SKM-1 treated with dmso at 0.1 percent for 144 hours (cell line): ENCODE data around the gene DAPK2.
A peak's percentile ranks its signal among the peaks of the same experiment; 100 is the strongest.

Experiments used
- DNase-seq: peaks from one replicate; lab custom pipeline; 2025; ENCODE audit not compliant: unreplicated experiment; lab: John Stamatoyannopoulos, UW

The DAPK2 gene

DNA sequence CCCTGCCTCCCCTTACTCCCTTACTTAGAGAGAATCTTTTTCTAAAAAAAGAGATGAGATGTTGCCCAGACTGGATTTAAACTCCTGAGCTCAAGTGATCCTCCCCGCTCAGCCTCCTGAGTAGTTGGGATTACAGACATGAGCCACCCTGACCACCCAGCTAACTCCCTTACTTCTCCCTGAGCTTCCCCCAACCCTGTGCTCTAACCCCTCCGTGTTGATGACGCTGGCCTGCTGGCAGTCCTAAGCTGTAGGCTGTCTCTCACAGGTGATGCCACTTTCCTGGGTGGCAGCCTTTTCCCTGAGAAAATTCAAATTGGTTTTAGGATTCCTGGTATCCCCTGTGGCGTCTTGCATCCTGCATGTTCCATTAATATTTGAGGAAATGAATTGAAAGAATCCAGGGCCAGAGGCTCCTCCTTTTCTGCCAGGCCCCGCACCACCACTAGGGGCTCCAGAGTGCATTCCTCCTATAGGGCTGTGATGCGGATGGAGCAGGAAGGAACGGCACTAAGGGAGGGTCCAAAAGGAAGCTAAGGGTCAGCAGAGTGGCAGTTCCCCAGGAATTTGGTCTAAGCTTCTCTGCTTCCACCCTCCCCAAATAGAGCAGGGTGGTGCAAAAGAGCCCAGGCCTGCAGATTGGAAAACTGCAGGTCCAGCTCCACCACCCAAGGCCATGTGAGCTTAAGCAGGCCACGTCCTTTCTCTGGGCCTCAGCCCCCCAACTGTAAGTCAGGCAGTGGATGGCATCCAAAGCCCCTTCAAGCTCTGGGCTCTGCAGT lies 101.1 kb downstream of the DAPK2 start:
- peak; percentile 73 for DNase-seq

GRCh38 chr15:63944681-63944955 lies 101.7 kb downstream of the DAPK2 start:
- DNase-seq = no peak

- DNase-seq = no peak
These were observed 102.2 kb downstream of the DAPK2 start for GRCh38 chr15:63943829-63944680.

DNA sequence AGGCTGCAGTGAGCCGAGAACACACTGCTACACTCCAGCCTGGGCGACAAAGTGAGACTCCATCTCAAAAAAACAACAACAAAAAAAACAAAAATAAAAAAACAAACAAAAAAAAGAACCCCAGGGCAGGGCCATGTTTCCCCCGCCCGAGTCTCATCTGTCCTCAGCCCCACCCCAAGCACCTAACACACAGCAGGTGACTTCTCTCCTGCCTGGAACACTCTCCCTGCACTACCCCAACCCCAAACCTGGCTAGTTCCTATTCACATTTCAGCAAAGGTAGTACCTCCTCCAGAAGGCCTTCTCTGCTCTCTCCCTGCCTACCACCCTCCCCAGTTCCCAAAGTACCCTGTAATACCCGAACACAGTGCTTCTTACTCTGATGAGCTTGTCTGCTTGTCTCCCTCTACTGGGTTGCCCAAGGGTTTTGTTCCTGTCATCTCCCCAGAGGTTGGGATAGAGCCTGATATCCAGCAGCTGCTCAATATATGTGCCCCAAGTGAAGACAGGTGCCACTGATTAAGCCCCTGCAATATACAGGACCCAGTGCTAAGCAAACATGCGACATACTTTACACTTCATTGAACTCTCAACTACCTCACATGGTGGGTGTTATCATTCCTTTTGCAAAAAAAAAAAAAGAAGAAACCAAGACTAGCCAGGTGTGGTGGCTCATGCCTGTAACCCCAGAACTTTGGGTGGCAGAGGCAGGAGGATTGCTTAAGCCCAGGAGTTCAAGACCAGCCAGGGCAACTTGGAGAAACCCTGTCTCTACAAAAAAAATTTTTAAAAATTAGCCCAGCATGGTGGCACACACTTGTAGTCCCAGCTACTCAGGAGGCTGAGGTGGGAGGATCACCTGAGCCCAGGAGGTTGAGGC lies 103.6 kb downstream of the DAPK2 start:
- DNase-seq = no peak

GRCh38 chr15:63941698-63942465 lies 104.4 kb downstream of the DAPK2 start:
- DNase-seq = no peak

GRCh38 chr15:63940966-63941620 lies 105.2 kb downstream of the DAPK2 start:
- no peak for DNase-seq

- DNase-seq = no peak
These were observed 106.7 kb downstream of the DAPK2 start for GRCh38 chr15:63939531-63940130.

DNA sequence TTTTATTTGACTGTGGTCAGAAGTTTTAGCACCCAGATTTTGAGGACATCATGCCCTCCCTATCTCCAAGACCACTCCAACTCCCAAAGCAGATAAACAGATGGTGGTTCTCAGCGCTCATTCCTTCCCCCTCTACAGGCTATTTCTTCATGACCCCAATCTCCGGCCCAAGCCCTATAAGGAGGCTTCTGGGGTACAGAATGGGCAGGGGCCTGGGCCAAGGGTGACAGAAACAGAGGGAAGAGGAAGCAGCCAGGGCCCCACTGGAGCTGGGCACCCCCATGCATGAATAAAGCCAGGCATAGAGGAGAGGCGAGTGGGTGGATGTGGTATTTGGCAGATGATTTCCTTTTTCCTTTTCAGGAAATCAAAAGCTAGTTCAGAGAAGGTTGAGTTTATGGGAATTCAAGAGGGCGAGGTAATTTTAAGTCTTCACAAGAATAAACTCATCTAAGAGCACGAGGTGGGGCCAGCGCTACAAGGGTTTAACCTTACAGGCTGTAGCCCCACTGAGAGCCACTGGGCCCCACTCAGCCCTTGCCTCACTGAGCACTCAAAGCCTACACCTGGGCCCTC lies 107.7 kb downstream of the DAPK2 start:
- DNase-seq = no peak

GRCh38 chr15:63933522-63933921 lies 112.8 kb downstream of the DAPK2 start:
- DNase-seq = no peak

GRCh38 chr15:63931556-63931955 lies 114.7 kb downstream of the DAPK2 start:
- no peak for DNase-seq

- no peak for DNase-seq
These were observed 116.3 kb downstream of the DAPK2 start for GRCh38 chr15:63930034-63930433.

DNA sequence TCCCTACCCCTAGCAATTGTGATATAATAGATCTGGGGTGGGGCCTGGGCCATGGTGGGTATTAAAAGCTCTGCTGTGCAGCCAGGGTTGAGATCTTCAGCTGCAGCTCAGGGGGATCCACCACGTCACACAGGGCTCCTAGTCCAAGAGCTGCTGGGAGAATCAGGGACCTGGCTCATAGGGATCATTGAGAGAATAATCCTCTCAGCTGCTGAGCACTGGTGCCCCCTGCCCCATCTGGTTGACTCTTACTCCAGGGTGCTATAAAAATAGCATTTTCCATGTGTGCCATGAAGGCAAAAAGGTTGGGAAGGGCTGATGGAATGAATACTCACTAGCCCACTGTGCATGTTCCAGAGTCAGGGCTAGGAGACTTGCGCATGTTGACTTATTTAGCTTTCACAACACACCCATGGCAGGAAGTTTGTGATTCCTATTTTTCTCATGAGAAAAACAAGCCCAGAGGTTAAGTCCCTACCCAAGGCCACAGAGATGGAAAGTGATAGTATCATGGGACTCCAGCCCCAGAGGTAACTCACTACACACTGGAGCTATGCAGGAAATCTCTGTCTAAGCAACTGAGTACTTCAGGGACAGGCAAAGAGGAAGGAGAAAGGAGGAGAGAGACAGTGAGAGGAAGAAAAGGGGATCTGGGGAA lies 118.0 kb downstream of the DAPK2 start:
- no peak for DNase-seq

GRCh38 chr15:63923993-63924950 lies 122.0 kb downstream of the DAPK2 start:
- no peak for DNase-seq

- no peak for DNase-seq
These were observed 123.4 kb downstream of the DAPK2 start for GRCh38 chr15:63922916-63923315.

- no peak for DNase-seq
These were observed 123.9 kb downstream of the DAPK2 start for GRCh38 chr15:63922261-63922904.

- no peak for DNase-seq
These were observed 125.6 kb downstream of the DAPK2 start for GRCh38 chr15:63920504-63921175.

DNA sequence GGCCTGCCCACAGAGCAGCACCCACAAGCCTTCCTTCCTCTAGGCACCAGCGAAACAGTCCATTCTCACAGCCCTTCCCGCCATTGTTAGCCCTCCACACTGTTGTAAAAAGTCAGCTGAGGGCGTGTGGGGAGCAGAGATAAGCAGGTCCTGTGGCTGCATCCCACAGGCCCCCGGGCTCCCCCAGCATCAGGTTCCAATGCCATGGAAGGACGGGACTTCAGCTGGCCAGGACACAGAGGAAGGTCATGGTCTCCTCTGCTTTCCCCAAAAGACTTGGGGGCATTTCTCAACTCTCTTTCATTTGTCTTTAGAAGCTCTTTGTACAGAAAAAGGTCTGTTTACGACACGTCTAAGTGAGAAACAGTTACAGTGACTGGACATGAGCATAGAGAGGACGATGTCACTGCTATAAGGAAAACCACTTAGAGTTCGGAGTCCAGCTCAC lies 127.4 kb downstream of the DAPK2 start:
- no peak for DNase-seq
